ENCODE results near the gene WDHD1.
"Not testable (repeated sequence)": the region's sequence is repeated elsewhere in the genome, so short reads cannot be mapped to it uniquely, and the experiment has no call there.

WDHD1 gene

GRCh38 chr14:55047301-55048053 is 20.6 kb upstream of the WDHD1 start:
- no peak overlapping the region for H3K27ac ChIP-seq
- TF ChIP-seq ZFX (IDR thresholded peaks at IDR 0.05; ENCODE audit: borderline replicate concordance) = no peak

GRCh38 chr14:55045087-55045486 is 18.2 kb upstream of the WDHD1 start:
- no peak overlapping the region for H3K27ac ChIP-seq
- no peak for TF ChIP-seq CTCF (IDR thresholded peaks at IDR 0.05)
- TF ChIP-seq ZFX (IDR thresholded peaks at IDR 0.05; ENCODE audit: borderline replicate concordance) = no peak

GRCh38 chr14:55043528-55043927 is 16.6 kb upstream of the WDHD1 start:
- no peak overlapping the region for H3K27ac ChIP-seq
- TF ChIP-seq ZFX (IDR thresholded peaks at IDR 0.05; ENCODE audit: borderline replicate concordance) = no peak
- TF ChIP-seq CTCF (IDR thresholded peaks at IDR 0.05) = no peak

GRCh38 chr14:55038708-55039107 is 11.8 kb upstream of the WDHD1 start:
- no peak for TF ChIP-seq CTCF (IDR thresholded peaks at IDR 0.05)
- TF ChIP-seq ZFX (IDR thresholded peaks at IDR 0.05; ENCODE audit: borderline replicate concordance) = no peak

GRCh38 chr14:55037995-55038394 is 11.1 kb upstream of the WDHD1 start:
- H3K27ac ChIP-seq = not testable (repeated sequence)

More at GRCh38 chr14:55038708-55039107, 11.8 kb upstream of the WDHD1 start:
- no peak overlapping the region for H3K27ac ChIP-seq

GRCh38 chr14:55031190-55031589 is 4.3 kb upstream of the WDHD1 start:
- TF ChIP-seq CTCF (IDR thresholded peaks at IDR 0.05) (no peak), ZFX (IDR thresholded peaks at IDR 0.05; ENCODE audit: borderline replicate concordance) (no peak)
- no peak overlapping the region for H3K27ac ChIP-seq

GRCh38 chr14:55028476-55028875 is 1.6 kb upstream of the WDHD1 start:
- TF ChIP-seq CTCF (IDR thresholded peaks at IDR 0.05) = no peak
- no peak for TF ChIP-seq ZFX (IDR thresholded peaks at IDR 0.05; ENCODE audit: borderline replicate concordance)
- H3K27ac ChIP-seq = no peak overlapping the region

- peak overlapping the region; percentile 79 for H3K27ac ChIP-seq
- TF ChIP-seq CTCF (IDR thresholded peaks at IDR 0.05) = no peak
These were observed 1.2 kb upstream of the WDHD1 start for GRCh38 chr14:55028066-55028465.
